ENCODE measurements around the gene CCDC73.
"Not testable (repeated sequence)": the region's sequence is repeated elsewhere in the genome, so short reads cannot be mapped to it uniquely, and the experiment has no call there.

The CCDC73 gene

GRCh38 chr11:32704775-32705174 lies 89.7 kb downstream of the CCDC73 start:
- no peak for DNase-seq

DNA sequence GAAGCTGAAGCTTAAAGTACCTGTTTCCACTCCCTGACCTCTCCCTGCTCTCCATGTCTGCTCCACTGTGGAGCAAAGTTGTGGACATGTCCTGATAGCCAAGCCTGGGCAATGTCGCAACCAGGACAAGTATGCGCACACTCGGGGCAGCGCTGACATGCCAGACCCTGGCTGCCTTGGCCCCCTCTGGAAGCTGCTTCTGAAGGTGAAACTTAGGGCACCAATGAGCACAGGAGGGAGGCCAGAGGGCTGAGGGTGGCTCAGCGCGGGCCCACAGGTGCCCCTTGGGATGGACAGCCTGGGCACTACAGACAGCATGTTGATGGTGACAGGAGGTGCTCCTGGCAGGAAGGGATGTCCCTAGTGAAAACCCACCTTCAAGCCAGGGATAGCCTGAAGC lies 90.2 kb downstream of the CCDC73 start:
- no peak for DNase-seq

- DNase-seq = no peak
Observed at GRCh38 chr11:32701616-32702015, 92.8 kb downstream of the CCDC73 start.

DNA sequence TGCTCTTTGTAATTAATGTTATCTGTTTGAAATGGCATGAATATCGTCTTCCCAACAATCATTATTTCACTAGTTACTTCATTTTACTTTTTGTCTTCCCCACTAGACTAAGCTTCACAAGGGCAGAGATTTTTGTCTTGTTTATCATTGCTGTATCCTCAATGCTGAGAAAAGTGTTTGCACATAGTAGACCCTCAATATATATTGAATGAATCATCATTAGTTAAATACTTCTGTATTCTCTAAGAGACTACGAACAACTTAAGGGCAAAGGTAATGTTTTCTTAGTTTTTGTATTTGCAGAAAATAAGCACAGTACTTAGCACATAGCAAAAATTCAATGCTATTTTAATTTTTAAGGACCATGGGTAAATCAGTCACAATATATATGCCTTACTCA lies 95.9 kb downstream of the CCDC73 start:
- no peak for DNase-seq

DNA sequence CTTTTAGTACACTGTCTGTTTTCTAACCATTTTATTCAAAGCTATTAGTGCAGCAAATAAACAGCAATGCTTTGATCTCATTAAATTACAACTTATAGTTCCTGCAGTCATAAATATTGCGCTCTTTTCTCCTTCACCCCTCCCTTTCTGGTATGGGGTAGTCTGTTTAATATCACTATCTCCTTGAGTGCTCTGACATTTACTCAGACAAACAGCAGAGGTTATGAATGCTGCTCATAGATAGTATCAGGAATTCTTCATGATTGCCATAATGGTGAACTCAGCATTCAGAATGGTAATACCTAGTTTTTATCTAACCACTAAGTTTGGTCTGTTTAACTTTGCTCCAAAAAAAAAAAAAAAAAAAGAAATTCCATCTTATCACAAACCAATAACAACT lies 123.4 kb downstream of the CCDC73 start:
- DNase-seq = no peak

DNA sequence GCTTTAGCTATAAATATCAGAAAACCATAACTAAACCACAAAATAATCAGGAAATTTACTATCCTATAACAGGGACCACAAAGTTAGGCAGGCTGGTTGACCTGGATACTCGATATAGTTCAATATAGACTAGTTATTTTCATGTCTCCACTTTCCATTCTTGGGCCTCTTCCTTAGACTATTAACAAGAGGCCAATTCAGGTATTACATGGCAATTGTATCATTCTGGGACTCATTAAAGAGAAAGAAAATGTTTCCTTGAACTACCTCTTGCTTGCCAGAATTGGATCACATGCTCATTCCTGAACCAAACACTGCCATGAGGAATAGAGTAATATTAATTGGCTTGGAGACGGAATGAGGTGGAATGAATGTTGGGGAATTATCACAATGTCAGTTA lies 134.8 kb downstream of the CCDC73 start:
- no peak for DNase-seq

DNA sequence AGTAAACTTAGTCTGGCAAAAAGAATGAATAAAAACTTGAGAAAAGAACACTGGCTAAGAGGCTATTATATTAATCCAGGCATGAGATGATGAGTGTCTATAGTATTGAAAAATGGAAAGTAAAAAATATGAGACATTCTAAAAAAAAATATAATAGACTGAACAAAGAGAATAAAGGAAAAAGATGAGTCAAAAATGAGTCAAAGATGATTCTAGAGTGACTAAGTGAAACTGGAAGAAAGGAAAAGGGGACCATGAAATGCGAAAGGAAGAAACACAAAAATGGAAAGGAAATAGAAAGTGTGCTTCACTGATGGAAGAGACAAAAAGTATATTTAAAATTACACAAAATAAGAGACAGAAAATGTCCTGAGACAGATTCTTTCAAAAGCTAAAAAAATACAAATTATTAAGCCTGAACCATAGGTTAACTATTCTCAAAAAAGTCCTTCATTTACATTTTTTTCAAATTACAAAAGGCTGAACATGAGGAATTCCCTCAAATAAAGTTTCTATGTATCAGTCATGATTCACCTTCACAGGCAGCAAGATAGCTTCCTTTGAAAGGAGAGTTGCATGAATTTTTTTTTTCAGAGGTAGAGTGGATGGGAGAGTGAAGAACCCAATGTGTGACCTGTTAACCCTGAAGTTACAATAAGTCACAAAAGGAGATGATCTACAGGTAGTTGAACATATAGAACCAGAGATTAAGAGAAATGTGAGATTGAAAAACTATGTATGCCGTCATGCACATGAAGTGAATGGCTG lies 135.6 kb downstream of the CCDC73 start:
- DNase-seq = no peak

DNA sequence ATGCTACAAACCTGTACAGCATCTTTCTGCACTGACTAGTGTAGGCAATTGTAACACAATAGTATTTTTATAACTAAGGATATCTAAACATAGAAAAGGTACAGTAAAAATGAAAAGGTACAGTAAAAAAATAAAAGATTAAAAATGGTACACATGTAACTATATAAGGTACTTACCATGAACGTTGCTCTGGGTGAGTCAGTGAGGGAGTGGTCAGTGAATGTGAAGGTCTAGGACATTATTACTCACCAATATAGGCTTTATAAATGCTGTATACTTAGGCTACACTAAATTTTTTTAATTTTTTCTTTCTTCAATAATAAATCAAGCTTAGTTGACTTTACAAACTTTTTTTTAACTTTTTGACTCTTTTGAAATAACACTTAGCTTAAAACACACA lies 150.9 kb downstream of the CCDC73 start:
- DNase-seq = no peak

GRCh38 chr11:32641361-32641760 lies 153.1 kb downstream of the CCDC73 start:
- no peak for DNase-seq

GRCh38 chr11:32635819-32636218 lies 158.6 kb downstream of the CCDC73 start:
- DNase-seq = no peak

GRCh38 chr11:32630844-32631243 lies 163.6 kb downstream of the CCDC73 start:
- no peak for DNase-seq

- DNase-seq = no peak
Observed at GRCh38 chr11:32616903-32617302, 177.6 kb downstream of the CCDC73 start.

GRCh38 chr11:32615422-32615821 lies 179.0 kb downstream of the CCDC73 start:
- DNase-seq = no peak

DNA sequence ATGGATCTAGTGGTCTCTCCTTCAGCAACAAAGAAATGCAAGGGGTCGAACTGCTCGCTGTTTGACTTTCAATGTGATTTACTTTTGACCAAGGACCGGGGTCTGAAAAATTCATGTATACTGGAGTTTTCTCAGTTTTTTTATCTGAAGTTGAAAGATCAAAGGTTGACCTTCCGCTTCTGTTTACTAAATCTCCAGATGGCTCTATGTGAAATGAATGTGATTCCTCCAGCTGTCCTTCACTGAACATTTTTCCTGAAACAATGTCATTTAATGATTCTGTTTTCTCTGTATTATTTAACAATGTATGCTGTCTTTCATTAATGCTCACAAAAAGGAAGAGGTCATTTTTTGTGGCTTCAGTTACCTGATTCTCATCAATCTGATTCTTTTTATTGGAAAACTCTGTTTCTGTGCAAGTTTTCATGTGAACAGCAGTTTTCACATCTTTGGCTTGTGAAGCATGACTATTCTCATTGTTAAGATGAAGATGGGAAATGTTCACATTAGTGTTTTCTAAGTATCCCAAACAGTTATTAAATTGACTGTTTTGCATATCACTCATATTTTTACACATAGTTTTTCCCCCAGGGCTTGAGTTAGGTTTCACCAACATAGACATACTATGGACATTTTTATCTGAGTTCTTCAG lies 180.8 kb downstream of the CCDC73 start:
- no peak for DNase-seq

DNA sequence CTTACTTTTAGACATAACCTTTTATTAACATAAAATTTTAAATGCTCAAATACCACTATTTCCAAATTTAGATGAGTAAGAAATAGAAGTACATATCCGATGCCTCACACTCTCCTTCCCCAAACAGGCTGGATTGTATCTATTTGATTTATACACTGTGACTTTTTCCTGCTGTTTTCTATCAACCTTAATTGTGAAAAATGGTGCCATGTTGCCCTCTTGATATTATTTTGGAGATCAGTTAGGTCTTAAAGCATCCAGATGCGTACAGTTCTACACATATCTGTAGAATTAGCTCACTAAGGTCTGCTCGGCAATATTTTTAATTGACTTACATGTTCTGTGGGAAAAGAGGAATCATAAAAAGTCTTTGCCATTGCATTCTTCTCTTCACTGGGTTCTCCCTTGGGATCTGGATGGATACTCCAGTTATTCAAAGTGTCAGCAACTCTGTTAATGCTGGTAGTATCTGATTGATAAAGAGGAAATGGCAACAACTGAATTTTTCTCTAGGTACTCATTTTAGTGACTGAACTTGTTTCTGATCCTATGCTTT lies 183.6 kb downstream of the CCDC73 start:
- DNase-seq = no peak

GRCh38 chr11:32608826-32609225 lies 185.6 kb downstream of the CCDC73 start:
- DNase-seq = not testable (repeated sequence)

DNA sequence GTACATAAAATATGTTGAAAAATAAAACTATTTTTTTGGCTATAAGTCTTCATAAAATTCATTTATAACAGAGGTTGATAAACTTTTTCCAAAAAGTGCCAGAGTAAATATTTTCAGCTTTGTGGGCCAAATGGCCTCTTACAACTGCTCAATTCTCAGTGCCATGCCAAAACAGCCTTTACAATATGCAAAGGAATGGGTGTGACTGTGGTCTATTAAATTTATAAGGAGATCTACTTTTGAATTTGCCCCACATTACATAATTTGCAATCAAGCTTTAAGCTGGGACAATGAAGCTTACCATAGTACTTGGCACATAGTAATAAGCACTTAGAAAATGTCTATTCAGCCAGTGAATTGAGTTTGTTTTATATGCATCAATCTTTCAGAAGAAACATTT lies 188.2 kb downstream of the CCDC73 start:
- no peak for DNase-seq

- DNase-seq = no peak
Observed at GRCh38 chr11:32602657-32603415, 191.6 kb downstream of the CCDC73 start.

DNA sequence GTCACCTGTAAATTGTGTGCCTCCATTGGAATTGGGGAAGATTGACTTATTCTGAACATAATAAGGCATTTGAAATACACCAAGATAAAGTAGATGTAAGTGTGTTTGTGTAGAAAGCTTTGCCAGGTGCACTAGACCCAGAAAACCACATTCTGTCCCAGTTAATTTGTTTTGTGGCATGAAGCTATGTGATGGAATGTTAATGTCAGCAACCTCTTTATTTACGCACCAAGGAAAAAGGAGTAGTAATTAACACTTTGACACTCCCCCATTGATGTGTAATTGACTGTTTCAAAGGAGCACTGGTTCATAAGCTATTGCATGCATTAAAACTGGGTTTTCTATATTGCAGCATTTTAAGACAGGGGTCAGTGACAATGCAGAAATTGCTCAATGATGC lies 196.5 kb downstream of the CCDC73 start:
- no peak for DNase-seq

GRCh38 chr11:32596114-32596513 lies 198.3 kb downstream of the CCDC73 start:
- not testable (repeated sequence) for DNase-seq

GRCh38 chr11:32594272-32594671 lies 200.2 kb downstream of the CCDC73 start:
- no peak for DNase-seq

DNA sequence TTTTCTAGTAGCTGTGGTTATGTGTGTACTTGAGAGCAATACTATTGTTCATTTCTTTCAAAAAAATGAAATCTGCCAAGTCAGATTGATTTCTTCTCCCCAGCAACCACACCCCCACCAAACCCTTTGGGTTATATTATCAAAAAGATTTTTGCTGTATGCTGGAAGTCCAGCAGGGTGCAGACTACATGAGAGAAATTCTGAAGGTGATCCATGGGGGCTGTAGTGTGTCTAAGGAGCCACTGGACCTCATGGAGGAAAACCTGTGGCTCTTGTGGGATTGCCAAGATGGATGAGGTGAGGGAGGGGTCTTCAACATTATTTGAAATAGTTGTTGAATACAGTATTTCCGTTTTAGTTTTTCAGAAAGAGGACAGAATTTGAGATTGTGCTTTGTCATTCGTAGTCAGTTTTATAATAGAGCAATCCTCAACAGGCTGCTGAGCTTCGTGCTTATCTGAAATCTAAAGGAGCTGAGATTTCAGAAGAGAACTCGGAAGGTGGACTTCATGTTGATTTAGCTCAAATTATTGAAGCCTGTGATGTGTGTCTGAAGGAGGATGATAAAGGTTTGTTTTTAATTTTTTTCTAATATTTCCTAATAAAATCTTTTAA lies 207.8 kb downstream of the CCDC73 start:
- DNase-seq = no peak

DNA sequence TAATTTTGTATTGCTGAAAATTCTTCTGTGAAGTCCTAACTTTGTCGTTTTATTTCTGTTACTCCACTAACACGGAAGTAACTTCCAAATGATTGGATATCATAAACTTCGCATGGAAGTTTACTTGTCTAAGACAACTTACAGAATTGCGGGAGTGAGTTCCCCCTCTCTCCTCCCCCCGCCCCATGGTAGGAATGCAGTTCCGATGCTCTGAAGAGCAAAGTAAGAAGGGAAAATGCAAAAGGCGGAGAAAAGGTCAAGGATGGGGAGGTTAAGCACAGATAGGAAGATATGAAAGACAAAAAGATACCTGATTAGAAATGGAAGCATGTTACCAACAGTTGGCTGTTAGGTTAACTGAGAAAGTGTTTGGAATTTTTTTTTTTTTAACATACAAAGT lies 209.5 kb downstream of the CCDC73 start:
- DNase-seq = no peak
